ENCODE measurements around the gene STAG1. TPM values are rescaled to one million over a fixed set of nuclear protein-coding genes. Genes with fewer than 3 reads are reported as not detected.

Gene STAG1
- total RNA-seq, 1 donor, result 58.6 TPM

DNA sequence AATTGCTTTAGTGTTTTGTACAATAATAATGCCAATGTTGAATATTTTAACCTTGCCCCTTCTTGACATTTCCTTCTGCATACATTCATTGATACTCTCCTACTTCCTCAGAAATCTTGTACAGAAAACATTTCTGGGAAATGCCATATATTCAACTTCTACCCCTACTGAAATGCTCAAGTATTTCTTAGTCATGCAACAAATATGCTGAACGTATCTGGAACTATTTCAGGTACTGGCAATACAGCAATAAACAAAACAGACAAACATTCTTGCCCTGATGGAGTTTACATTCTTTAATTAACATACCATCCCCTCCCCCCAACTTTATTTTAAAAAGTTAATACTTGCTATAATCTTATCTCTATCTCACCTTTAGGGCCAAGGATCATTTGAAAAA lies 147.2 kb downstream of the STAG1 start:
- Histone ChIP-seq H3K4me1 (ENCODE audit: insufficient read depth, low read length) (no peaks in the 10 kb centered on the region), H3K79me2 (ENCODE audit: insufficient read depth, low read length) (peaks cover 10% of the 10 kb centered on the region), H3K4me2 (ENCODE audit: insufficient read depth, low read length) (no peak overlapping the region), H3K27me3 (ENCODE audit: insufficient read depth, low read length) (no peaks in the 10 kb centered on the region), H3K4me3 (ENCODE audit: insufficient read depth, low read length) (no peak overlapping the region), H3K36me3 (ENCODE audit: insufficient read depth, low read length) (no peaks in the 10 kb centered on the region), H2AFZ (ENCODE audit: low read length) (no peak overlapping the region), H3K27ac (ENCODE audit: low read depth, low read length) (no peak overlapping the region), H3K9me3 (ENCODE audit: low read depth, low read length) (no peaks in the 10 kb centered on the region), H4K20me1 (ENCODE audit: insufficient read depth, low read length) (no peaks in the 10 kb centered on the region)
- TF ChIP-seq, protein P1, sequence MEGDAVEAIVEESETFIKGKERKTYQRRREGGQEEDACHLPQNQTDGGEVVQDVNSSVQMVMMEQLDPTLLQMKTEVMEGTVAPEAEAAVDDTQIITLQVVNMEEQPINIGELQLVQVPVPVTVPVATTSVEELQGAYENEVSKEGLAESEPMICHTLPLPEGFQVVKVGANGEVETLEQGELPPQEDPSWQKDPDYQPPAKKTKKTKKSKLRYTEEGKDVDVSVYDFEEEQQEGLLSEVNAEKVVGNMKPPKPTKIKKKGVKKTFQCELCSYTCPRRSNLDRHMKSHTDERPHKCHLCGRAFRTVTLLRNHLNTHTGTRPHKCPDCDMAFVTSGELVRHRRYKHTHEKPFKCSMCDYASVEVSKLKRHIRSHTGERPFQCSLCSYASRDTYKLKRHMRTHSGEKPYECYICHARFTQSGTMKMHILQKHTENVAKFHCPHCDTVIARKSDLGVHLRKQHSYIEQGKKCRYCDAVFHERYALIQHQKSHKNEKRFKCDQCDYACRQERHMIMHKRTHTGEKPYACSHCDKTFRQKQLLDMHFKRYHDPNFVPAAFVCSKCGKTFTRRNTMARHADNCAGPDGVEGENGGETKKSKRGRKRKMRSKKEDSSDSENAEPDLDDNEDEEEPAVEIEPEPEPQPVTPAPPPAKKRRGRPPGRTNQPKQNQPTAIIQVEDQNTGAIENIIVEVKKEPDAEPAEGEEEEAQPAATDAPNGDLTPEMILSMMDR (IDR thresholded peaks at IDR 0.05; ENCODE audit: extremely low read depth, low read depth, low read length), result no peak
- no peak for DNase-seq (ENCODE audit: insufficient read length, low spot score, missing footprints)

DNA sequence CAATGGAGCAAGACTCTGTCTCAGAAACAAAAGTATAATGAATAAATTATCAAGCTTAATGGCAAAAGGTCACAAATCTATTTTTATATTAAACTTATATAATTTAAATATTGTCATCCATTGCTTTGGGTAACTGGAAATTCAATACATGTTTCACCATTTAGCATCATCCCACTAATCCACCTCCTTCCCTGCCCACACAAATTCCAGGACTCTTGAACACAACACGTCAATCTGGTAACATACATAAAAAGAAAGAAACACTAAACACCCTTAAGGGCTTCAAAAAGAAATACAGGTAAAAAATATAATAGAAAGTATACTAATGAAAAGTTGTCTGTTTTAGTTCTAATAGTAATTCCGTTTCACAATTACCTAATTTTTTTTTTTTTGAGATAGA lies 149.4 kb downstream of the STAG1 start:
- no peak for DNase-seq (ENCODE audit: insufficient read length, low spot score, missing footprints)
- Histone ChIP-seq H3K4me3 (ENCODE audit: insufficient read depth, low read length) (no peak overlapping the region), H2AFZ (ENCODE audit: low read length) (no peak overlapping the region), H3K4me1 (ENCODE audit: insufficient read depth, low read length) (no peaks in the 10 kb centered on the region), H3K4me2 (ENCODE audit: insufficient read depth, low read length) (no peak overlapping the region), H4K20me1 (ENCODE audit: insufficient read depth, low read length) (no peaks in the 10 kb centered on the region), H3K79me2 (ENCODE audit: insufficient read depth, low read length) (peaks cover 5% of the 10 kb centered on the region), H3K27ac (ENCODE audit: low read depth, low read length) (no peak overlapping the region), H3K9me3 (ENCODE audit: low read depth, low read length) (no peaks in the 10 kb centered on the region), H3K27me3 (ENCODE audit: insufficient read depth, low read length) (no peaks in the 10 kb centered on the region), H3K36me3 (ENCODE audit: insufficient read depth, low read length) (no peaks in the 10 kb centered on the region)
- TF ChIP-seq, protein P1 (IDR thresholded peaks at IDR 0.05; ENCODE audit: extremely low read depth, low read depth, low read length), result no peak

DNA sequence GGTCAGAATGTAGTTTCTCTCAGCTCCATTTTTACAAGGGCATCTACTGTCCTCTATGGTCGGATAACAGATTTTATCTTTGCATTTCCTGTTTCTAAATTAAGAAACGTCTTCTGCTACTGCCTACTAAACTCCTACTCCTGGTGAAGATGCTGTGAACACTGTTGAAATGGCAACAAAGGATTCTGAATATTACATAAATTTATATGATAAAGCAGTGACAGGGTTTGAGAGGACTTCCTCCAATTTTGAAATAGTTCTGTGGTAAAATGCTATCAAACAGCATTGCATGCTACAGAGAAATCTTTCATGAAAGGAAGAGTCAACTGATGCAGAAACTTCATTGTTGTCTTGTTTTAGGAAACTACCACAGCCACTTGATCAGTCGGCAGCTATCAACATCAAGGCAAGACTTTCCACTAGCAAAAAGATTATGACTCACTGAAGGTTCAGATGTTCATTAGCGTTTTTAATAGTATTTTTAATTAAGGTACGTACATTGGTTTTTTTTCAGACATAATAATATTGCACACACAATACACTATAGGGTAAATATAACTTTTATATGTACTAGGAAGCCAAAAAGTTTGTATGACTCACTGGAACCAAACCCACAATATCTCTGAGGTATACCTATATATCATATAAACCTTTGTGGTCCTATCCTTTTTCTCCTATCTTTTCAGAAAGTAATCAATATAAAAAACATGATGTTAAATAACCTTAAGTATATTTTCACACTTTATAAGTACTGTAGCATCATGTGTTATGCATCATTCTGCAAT lies 156.1 kb downstream of the STAG1 start:
- Histone ChIP-seq H3K36me3 (ENCODE audit: insufficient read depth, low read length) (no peaks in the 10 kb centered on the region), H3K4me2 (ENCODE audit: insufficient read depth, low read length) (no peak overlapping the region), H3K4me3 (ENCODE audit: insufficient read depth, low read length) (no peak overlapping the region), H2AFZ (ENCODE audit: low read length) (no peak overlapping the region), H3K27me3 (ENCODE audit: insufficient read depth, low read length) (no peaks in the 10 kb centered on the region), H3K9me3 (ENCODE audit: low read depth, low read length) (no peaks in the 10 kb centered on the region), H3K27ac (ENCODE audit: low read depth, low read length) (no peak overlapping the region), H4K20me1 (ENCODE audit: insufficient read depth, low read length) (no peaks in the 10 kb centered on the region), H3K79me2 (ENCODE audit: insufficient read depth, low read length) (peaks cover 17% of the 10 kb centered on the region), H3K4me1 (ENCODE audit: insufficient read depth, low read length) (peaks cover 3% of the 10 kb centered on the region)
- TF ChIP-seq, protein P1 (IDR thresholded peaks at IDR 0.05; ENCODE audit: extremely low read depth, low read depth, low read length), result no peak
- no peak for DNase-seq (ENCODE audit: insufficient read length, low spot score, missing footprints)

DNA sequence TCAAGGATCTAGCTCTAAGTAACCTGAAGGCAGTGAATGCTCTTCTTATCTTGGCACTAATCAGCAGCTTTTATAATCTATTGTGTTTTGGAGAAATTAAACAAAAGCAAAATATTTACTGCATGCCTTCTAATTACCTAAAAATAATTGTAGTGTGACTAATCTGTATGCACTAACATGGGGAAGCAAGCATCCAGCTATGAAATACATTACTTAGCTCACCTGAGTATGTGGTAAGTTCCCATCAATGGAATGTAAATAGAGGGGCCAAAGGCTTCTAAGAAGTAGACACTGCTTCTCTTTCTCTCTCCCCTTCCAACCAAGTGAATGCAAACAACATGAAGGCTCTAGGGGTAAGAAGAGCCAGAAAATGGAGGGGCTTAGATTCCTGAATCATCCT lies 165.6 kb downstream of the STAG1 start:
- no peak overlapping the region for H3K4me2 ChIP-seq (ENCODE audit: insufficient read depth, low read length)
- DNase-seq (ENCODE audit: insufficient read length, low spot score, missing footprints), result no peak
- no peaks in the 10 kb centered on the region for H3K9me3 ChIP-seq (ENCODE audit: low read depth, low read length)
- H2AFZ ChIP-seq (ENCODE audit: low read length), result no peak overlapping the region
- no peaks in the 10 kb centered on the region for H3K4me1 ChIP-seq (ENCODE audit: insufficient read depth, low read length)
- no peak overlapping the region for H3K27ac ChIP-seq (ENCODE audit: low read depth, low read length)
- H4K20me1 ChIP-seq (ENCODE audit: insufficient read depth, low read length), result no peaks in the 10 kb centered on the region
- no peaks in the 10 kb centered on the region for H3K36me3 ChIP-seq (ENCODE audit: insufficient read depth, low read length)
- H3K4me3 ChIP-seq (ENCODE audit: insufficient read depth, low read length), result no peak overlapping the region
- peaks cover 8% of the 10 kb centered on the region for H3K79me2 ChIP-seq (ENCODE audit: insufficient read depth, low read length)
- TF ChIP-seq, protein P1 (IDR thresholded peaks at IDR 0.05; ENCODE audit: extremely low read depth, low read depth, low read length), result no peak
- no peaks in the 10 kb centered on the region for H3K27me3 ChIP-seq (ENCODE audit: insufficient read depth, low read length)
